Ascending aorta (tissue), 2 donors: Measurements from ENCODE around the gene TEX2. TPM values are rescaled to one million over a fixed set of nuclear protein-coding genes. Genes with fewer than 3 reads are reported as not detected.
A peak's percentile ranks its signal among the peaks of the same experiment; 100 is the strongest.

Experiments
- DNase-seq, 2 donors: peaks; one replicate each; pipeline ENCODE4 v3.0.0-alpha.2; 2019; ENCODE audit warnings: low spot score in 2 of 2
- H3K27ac ChIP-seq, 2 donors: fragments of 200-600 bp; sonication (generic); one replicate each; pipeline ENCODE4 v1.5.1; 2016 to 2017; ENCODE audit warnings: mild to moderate bottlenecking in 1 of 2
- H3K27me3 ChIP-seq: fragments of 200-600 bp; sonication (generic); one replicate; pipeline ENCODE4 v1.5.1; 2017
- H3K36me3 ChIP-seq, 2 donors: fragments of 200-600 bp; sonication (generic); one replicate each; pipeline ENCODE4 v1.5.1; 2016
- H3K4me1 ChIP-seq, 2 donors: fragments of 200-600 bp; sonication (generic); one replicate each; pipeline ENCODE4 v1.5.1; 2016 to 2017; ENCODE audit warnings: mild to moderate bottlenecking in 1 of 2
- H3K4me3 ChIP-seq, 2 donors: fragments of 200-600 bp; sonication (generic); one replicate each; pipeline ENCODE4 v1.5.1; 2016 to 2017; ENCODE audit warnings: mild to moderate bottlenecking in 1 of 2
- H3K9me3 ChIP-seq, 2 donors: fragments of 200-600 bp; sonication (generic); one replicate each; pipeline ENCODE4 v1.5.1; 2016
- intact Hi-C: fragments of 100-400 bp; cut with DNase I; formaldehyde crosslinking; loops from one replicate; pipeline ENCODE4 v1.15.1; 2023
- total RNA-seq: library from RNA; depleted of rRNA; stranded (reverse); fragments of >200 nt; gene quantifications from one replicate; pipeline ENCODE4 v1.1.0, GENCODE V29; 2016
- TF ChIP-seq, protein P1 (sequence below), 3 experiments: fragments of 200-600 bp in 2 of 3; fragments of 450-650 bp in 1 of 3; sonication (generic) in 2 of 3; IDR thresholded peaks; one replicate each; pipeline ENCODE4 v1.5.1; 2016 to 2019; ENCODE audit warnings: antibody characterized with exemption in 3 of 3, mild to moderate bottlenecking in 1 of 3, moderate library complexity in 1 of 3

The TEX2 gene
- total RNA-seq, 1 donor from 2014 or later: 94.6 TPM

DNA sequence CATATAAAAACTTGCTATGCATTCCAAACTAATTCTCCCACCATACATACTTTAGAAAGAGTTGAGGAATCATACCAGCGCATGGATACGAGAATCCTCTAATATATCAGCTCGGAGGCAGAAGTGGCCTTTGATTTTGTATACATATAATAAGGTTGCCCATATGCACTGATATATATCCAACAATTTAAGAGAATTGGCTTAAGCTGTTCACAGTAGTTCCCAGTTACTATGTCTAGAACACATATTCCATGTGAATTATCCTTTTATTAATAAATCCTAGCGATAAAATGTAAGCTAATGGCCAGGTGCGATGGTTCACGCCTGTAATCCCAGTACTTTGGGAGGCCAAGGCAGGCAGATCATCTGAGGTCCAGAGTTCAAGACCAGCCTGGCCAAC lies 113.9 kb downstream of the TEX2 start:
- intact Hi-C loops: loop anchor here (10.0 kb wide), 1 partner anchor 356 kb away; the partner anchor contains the start of genes CEP95 and DDX5
- Histone ChIP-seq H3K4me1 (peaks cover 3 to 27% of the 10 kb centered on the region in 2 donors), H3K27me3 (no peaks in the 10 kb centered on the region), H3K9me3 (no peaks in the 10 kb centered on the region), H3K27ac (no peak overlapping the region), H3K36me3 (peaks cover 0 to 9% of the 10 kb centered on the region in 2 donors), H3K4me3 (no peak overlapping the region)
- DNase-seq: no peak
- TF ChIP-seq, protein P1, sequence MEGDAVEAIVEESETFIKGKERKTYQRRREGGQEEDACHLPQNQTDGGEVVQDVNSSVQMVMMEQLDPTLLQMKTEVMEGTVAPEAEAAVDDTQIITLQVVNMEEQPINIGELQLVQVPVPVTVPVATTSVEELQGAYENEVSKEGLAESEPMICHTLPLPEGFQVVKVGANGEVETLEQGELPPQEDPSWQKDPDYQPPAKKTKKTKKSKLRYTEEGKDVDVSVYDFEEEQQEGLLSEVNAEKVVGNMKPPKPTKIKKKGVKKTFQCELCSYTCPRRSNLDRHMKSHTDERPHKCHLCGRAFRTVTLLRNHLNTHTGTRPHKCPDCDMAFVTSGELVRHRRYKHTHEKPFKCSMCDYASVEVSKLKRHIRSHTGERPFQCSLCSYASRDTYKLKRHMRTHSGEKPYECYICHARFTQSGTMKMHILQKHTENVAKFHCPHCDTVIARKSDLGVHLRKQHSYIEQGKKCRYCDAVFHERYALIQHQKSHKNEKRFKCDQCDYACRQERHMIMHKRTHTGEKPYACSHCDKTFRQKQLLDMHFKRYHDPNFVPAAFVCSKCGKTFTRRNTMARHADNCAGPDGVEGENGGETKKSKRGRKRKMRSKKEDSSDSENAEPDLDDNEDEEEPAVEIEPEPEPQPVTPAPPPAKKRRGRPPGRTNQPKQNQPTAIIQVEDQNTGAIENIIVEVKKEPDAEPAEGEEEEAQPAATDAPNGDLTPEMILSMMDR (IDR thresholded peaks at IDR 0.05): no peak

DNA sequence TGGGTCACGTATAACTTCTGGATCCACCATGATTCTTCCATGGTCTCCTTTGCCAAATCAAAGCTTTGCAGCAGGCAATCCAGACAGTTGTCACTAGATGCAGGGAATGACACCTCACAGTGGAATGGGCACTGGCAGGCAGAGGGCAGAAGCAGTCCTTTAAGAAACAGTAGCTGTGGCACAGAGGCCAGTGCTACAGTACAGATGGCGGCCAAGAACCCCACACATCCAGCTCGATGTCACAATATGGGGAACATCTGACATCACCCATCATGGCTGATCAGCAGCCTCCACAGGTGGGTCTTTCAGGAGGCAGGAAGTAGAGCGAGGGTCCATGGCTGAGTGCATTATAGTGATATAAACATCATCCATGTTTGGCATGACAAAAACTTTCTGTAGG lies 114.4 kb downstream of the TEX2 start:
- intact Hi-C loops: loop anchor here (10.0 kb wide), 1 partner anchor 356 kb away; the partner anchor contains the start of genes CEP95 and DDX5
- Histone ChIP-seq H3K9me3 (no peaks in the 10 kb centered on the region), H3K4me3 (no peak overlapping the region), H3K27ac (peak overlapping the region in 1 of 2 donors; percentile 35), H3K4me1 (peaks cover 3 to 27% of the 10 kb centered on the region in 2 donors), H3K36me3 (peaks cover 0 to 9% of the 10 kb centered on the region in 2 donors), H3K27me3 (no peaks in the 10 kb centered on the region)
- TF ChIP-seq, protein P1 (IDR thresholded peaks at IDR 0.05): peak in 1 of 3 experiments; percentile 42
- no peak for DNase-seq

DNA sequence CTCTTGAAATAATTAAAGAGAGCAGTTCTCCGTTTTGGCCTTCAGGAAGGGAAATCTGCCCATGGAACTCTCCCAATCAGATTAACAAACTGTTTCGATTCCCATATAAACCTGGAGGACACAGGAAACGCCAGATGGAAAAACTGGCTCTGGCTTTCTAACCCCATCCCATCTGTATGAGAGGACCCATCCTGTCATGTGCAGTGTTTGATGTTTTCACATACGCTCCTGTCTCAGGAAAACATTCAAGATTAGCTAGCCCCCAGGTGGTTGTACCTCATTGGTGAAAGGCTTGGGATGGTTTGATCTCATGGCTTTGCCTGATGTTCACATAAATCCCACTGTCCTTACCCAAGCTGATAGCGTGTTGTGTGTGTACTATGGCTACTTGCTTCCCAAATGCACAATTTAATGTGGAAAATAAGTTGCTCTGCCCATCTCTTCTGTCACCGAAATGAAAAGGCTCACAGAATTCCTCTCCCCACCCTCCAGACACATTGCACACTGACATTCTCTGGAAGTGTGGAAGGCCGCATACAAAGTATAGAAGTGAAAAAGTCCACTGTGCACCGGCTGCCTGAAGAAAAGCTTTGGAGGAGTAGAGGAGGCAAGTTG lies 114.9 kb downstream of the TEX2 start:
- no peak overlapping the region for H3K4me3 ChIP-seq
- H3K9me3 ChIP-seq: no peaks in the 10 kb centered on the region
- H3K36me3 ChIP-seq: peaks cover 0 to 9% of the 10 kb centered on the region in 2 donors
- TF ChIP-seq, protein P1 (IDR thresholded peaks at IDR 0.05): no peak
- peak overlapping the region; percentile 33 to 35 for H3K27ac ChIP-seq
- H3K27me3 ChIP-seq: no peaks in the 10 kb centered on the region
- intact Hi-C loops: loop anchor here (10.0 kb wide), 1 partner anchor 357 kb away; the partner anchor contains the start of genes CEP95 and DDX5
- H3K4me1 ChIP-seq: peaks cover 3 to 26% of the 10 kb centered on the region in 2 donors
- DNase-seq: no peak

DNA sequence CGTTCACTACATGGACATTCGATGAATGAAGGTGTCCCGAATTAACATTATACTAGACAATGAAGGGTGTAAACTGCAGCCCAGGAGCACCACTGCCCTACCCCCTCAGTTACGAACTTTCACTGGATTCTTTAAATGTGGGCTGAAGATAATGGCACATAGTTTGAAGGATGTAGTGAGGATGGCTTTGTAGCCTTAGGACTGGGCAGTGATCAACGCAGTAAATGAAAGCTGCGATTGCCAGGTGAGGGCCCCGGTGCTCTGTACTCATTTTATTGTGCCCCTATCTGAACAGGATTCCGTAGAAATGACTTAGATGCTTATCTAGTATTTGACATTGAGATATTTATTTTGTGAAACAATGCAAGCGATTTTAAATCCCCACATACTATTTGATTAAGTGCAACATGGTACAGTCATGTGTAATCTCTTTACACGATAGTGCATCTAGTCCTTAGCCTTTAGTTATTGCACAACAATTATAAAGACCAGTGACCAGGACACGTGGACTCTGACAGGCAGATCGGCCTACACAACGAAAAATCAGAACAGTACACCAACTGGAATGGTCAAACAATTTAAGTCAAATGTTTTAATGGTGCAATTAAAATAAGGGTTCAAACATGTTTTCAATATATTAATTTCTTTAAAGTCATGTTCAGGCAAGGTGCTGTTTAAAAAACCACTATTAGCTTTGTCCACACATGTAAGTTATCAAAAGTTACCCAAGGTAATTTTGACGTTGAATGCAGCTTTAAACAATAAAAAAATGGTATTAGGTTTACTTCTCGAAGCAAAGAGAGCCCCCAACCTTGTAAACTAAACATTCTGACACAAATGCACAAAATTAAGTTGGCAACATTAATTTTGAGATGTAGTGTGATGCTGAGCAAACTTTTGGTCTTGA lies 115.7 kb downstream of the TEX2 start:
- Histone ChIP-seq H3K36me3 (peaks cover 0 to 9% of the 10 kb centered on the region in 2 donors), H3K4me1 (peaks cover 3 to 19% of the 10 kb centered on the region in 2 donors), H3K27ac (peak overlapping the region; percentile 35 to 85), H3K9me3 (no peaks in the 10 kb centered on the region), H3K4me3 (peak overlapping the region; percentile 76 to 90), H3K27me3 (no peaks in the 10 kb centered on the region)
- intact Hi-C loops: loop anchor here (2.0 to 10.0 kb wide), 4 partner anchors 29 to 357 kb away; partner anchors contain the start of genes CEP95 and DDX5
- TF ChIP-seq, protein P1 (IDR thresholded peaks at IDR 0.05): no peak
- DNase-seq: no peak

DNA sequence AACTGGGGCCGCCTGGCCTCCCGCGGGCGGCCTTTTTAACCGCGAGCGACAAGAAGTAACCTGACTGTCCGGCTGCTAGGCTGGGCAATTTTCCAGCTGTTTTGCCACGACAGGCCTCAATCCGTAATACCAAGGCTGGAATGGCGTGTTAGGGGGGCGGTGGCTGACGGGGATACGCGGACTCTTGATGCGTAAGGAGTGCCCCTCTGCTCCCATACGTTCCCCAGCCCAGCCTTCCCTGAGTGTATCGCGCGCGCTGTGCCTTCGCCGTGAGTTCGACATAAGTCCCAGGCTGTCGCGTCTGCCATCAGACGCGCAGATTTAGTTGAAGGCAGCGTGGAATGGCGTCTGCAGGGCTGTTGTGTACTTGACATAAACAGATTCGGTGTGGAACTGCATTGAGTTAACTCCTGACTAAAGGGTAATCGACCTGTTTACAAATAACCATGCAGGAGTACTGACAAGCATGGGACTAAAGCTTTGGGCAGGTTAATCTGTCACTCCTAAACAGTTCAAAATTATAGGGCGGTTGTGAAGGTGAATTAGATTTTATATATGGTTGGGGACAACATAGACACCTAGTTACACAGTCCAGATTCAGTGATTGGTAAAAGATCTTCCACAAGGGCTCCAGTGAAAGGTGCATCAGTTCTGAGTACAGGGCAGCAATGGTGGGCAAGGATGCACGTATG lies 116.5 kb downstream of the TEX2 start:
- peak; percentile 23 to 84 for DNase-seq
- H3K4me1 ChIP-seq: peaks cover 0 to 17% of the 10 kb centered on the region in 2 donors
- intact Hi-C loops: loop anchor here (1.0 to 10.0 kb wide), 5 partner anchors 30 to 358 kb away; partner anchors contain the start of genes CEP95, DDX5 and TEX2
- peak overlapping the region; percentile 85 to 93 for H3K27ac ChIP-seq
- TF ChIP-seq, protein P1 (IDR thresholded peaks at IDR 0.05): no peak
- H3K4me3 ChIP-seq: peak overlapping the region; percentile 76 to 90
- peaks cover 0 to 9% of the 10 kb centered on the region in 2 donors for H3K36me3 ChIP-seq
- no peaks in the 10 kb centered on the region for H3K9me3 ChIP-seq
- no peaks in the 10 kb centered on the region for H3K27me3 ChIP-seq
